RCC 7860 (cell line): ENCODE results near the gene PLXNB3.
"Not testable (repeated sequence)": the region's sequence is repeated elsewhere in the genome, so short reads cannot be mapped to it uniquely, and the experiment has no call there.

ENCODE experiments used
- DNase-seq: peaks from one replicate; pipeline ENCODE4 v3.0.0-alpha.2; 2015; ENCODE audit warnings: low spot score
- FAIRE-seq: peaks from 2 replicates; lab custom pipeline; 2012; peaks lifted over from hg19 to GRCh38; lab: Jason Lieb, UNC

The PLXNB3 gene

DNA sequence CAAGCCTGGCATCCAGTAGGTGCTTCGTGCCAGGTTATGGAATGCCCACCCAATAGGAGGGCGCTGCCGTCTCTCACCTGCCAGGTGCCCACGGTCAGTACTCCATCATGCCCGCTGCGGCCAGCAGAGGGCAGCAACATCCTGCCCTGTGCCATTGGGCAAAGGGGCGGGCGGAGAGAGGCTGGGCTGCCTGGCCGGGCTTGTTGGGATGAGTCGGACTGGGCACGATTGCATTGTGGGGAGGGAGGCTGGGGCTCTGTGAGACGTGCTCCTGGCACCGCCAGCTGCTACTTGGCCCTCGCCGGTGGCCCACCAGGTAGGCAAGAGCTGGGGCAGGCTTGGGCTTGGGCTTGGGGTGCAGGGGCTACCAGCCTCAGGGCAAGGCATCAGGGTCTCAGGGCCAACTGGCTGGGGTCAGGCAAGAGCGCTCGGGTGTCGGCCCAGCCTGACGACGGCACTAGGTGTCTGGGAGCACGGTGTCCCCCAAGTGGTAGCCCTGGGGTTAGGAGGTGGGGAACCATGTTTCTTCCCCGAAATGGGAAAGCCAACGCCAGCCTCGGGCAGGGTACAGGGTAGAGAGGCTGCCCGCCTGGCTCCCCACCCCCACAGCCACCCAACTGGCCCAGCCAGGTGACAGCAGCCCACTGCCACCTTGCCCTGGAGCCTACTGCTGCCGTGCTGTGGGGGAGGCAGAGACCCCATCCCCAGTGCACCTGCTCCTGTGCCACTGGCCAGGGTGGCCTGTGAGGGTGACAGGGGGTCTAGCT lies at the start of gene PLXNB3:
Gene PLXNB3, plus strand, starts transcription at position 261 of the 767 bp plus-strand sequence. CDS start 1,287 bp downstream, outside the sequence.
- FAIRE-seq (peak; percentile 73), DNase-seq (peak; percentile 64)

DNA sequence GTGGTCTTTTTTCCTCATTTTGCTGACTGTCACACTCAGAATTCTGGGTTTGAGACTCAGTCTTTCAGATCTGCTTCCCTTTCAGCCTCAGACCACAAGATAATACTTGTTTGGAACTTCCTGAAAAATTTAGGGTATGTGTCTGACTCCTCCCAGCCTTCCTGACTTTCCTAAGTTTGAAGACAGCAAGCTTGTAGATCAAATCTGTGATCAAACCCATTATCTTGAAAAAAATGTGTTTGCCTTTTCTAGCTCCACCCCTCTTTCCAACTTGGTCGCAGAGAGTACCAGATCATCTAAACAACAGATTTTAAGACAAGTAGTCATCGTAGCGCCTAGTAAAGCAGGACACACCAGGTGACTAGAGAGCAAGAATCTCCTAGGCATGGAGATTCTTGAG lies 49.8 kb upstream of the PLXNB3 start:
- no peak for FAIRE-seq
- no peak for DNase-seq

DNA sequence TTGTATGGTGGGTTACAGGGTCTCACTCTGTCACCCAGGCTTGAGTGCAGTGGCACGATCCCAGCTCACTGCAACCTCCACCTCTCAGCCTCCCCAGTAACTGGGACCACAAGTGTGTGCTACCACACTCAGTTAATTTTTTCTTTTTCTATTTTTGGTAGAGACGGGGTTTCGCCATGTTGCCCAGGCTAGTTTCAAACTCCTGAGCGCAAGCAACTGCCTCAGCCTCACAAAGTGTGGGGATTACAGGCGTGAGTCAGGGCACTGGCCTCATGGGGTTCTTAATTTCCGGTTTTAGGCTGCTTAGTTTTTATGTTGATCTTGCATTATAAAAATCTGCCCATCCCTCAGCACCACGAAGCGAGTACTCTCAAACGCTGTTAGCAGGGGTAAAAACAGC lies 46.6 kb upstream of the PLXNB3 start:
- FAIRE-seq, result no peak
- DNase-seq, result no peak

DNA sequence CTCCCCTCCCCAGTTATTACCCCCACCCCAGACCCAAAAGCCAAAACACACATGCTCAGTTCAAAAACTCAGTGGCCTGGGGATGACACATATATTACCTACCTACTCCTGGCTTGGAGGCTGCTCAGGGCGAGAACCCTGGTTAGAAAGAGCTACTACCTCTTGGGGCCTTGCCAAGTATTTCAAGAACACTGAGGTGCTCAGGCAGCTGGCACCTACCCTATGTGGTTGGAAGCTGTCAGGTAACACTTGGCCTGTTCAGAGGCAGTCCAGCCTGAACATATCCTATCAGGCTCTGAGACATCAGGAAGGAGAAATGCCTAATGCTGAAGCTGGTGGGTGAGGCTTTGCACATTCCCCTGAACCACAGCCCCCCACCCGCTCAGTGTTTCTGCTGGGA lies 44.8 kb upstream of the PLXNB3 start:
- FAIRE-seq (no peak), DNase-seq (no peak)

DNA sequence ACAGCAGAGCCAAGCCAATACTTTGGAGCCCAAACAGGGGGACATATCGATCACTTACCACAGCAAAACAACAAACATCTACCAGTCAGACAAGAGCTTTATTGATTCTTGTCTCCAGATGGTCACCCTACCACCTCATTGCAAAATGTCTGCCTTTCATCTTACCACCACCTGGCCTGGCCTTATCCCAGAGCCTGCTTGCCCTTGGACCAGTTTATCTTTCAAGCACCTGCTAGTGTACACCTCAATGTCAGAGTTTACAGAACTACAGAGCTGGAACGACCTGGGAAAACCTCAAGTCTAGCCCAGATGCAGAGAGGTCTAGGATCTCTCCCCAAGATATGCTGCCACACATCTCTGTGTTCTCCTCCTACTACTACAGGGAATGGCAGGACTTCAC lies 44.3 kb upstream of the PLXNB3 start:
- FAIRE-seq (no peak), DNase-seq (no peak)

DNA sequence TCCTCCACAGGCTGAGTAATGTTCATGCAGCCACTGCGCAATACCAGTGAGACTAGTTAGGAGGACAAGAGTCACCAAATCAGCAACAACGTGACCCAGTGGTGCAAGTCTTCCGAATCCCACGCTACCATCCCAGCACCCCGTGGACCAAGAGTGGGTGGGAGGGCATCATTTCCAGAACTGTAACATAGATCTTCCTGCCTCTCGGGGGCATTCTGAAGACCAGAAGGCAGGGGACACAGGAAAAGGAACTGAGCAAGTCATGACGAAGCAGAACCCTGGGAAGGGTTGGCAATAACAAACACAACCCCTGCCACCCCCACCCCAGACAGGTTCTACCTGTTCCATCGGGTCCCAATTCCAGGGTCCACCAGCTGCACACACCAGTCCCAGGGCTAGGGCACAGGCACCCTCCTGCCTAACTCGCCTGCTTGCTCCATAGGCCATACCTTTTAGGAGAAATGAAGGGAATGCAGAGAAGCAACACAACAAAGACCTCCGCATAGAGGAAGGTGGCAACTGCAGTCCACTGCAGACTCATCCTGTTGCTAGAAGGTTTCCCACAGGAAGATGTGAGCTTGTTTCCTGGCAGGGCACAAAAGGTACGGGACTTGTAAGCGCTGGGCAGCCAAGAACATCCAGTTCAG lies 41.2 kb upstream of the PLXNB3 start:
- DNase-seq (no peak), FAIRE-seq (no peak)

DNA sequence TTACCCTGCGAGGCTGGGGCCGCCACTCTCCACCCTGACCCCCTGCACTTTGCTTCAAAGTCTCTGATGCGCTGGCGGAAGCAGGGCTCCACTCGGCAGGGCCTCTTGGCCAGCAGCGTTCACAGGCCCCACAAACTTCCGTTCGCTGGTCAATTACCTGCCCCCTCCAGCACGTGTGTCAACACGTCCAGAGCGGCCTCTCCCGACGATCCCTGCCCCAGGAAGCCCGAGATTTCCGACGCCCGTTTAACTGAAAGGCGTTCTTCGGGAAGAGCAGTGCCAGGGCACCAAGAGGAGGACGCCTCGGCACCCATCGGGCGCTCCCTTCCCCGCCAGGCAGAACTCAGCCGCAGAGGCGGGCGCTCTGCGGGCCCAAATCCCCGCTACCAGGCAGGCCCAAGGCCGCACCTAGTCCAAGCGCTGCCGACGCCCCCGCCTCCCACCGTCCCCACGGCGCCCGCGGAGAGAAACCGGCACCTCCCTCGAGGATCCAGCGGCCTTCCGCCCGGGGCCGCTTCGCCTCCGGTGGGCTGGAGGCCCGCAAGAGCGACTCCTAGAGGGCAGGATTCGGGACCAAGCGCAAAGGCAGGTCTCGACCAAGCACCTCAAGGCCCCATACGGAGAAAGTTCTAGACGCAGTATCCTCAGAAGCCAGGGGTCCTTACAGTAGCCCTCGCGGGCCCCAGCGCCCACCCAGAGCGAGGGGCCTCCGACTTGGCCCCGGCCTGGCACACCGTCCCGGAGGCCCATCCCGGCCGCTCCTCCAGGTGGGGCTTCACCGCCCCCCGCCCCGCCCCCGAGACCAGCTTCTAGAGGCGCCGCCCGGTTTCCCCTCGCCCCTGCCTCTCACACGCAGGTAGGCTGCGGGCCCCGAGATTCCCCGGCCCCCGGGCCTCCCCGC lies 40.4 kb upstream of the PLXNB3 start:
- peak; percentile 13 for DNase-seq
- FAIRE-seq, result no peak

DNA sequence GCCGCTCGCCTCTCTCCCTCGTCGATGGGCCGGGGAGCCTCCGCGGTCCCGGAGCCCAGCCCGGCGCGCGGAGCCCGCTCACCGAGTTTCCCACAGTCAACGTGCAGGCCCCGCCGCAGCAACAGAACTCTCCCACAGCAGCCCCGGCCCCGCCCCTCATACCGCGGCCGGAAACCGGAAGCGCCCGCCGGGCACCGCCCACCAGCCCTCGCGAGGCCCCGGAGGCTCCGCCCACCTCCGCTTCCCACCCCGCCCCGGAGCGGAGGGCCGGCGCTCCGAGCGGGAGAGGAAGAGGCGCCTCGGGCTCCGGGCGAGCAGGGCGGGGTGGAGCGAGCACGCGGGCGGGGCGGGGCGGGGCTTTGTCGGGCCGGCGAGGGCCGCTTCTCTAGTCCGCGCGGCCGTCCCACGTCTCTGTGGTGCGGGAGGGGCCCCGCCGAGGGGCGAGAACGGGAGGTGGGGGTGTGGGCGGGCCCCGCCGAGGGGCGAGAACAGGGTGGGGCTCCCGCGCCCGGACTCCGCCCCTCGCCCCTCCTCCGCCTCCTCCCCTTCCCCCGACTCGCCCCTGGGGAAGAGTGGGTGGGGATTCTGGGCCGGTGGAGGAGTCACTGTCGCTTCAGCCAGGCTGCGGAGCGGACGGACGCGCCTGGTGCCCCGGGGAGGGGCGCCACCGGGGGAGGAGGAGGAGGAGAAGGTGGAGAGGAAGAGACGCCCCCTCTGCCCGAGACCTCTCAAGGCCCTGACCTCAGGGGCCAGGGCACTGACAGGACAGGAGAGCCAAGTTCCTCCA lies 39.6 kb upstream of the PLXNB3 start, which contains the start of the genes ABCD1 and BCAP31:
Gene ABCD1, plus strand, starts transcription at position 605 of the 787 bp plus-strand sequence. CDS start 411 bp downstream, outside the sequence.
Gene BCAP31, minus strand, starts transcription at position 136 of the 787 bp plus-strand sequence. CDS start 1,143 bp downstream, outside the sequence.
- FAIRE-seq (peak; percentile 55), DNase-seq (peak; percentile 76)

DNA sequence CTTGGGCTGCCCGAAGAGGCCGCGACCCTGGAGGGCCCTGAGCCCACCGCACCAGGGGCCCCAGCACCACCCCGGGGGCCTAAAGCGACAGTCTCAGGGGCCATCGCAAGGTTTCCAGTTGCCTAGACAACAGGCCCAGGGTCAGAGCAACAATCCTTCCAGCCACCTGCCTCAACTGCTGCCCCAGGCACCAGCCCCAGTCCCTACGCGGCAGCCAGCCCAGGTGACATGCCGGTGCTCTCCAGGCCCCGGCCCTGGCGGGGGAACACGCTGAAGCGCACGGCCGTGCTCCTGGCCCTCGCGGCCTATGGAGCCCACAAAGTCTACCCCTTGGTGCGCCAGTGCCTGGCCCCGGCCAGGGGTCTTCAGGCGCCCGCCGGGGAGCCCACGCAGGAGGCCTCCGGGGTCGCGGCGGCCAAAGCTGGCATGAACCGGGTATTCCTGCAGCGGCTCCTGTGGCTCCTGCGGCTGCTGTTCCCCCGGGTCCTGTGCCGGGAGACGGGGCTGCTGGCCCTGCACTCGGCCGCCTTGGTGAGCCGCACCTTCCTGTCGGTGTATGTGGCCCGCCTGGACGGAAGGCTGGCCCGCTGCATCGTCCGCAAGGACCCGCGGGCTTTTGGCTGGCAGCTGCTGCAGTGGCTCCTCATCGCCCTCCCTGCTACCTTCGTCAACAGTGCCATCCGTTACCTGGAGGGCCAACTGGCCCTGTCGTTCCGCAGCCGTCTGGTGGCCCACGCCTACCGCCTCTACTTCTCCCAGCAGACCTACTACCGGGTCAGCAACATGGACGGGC lies 38.8 kb upstream of the PLXNB3 start:
- FAIRE-seq, result no peak
- no peak for DNase-seq

DNA sequence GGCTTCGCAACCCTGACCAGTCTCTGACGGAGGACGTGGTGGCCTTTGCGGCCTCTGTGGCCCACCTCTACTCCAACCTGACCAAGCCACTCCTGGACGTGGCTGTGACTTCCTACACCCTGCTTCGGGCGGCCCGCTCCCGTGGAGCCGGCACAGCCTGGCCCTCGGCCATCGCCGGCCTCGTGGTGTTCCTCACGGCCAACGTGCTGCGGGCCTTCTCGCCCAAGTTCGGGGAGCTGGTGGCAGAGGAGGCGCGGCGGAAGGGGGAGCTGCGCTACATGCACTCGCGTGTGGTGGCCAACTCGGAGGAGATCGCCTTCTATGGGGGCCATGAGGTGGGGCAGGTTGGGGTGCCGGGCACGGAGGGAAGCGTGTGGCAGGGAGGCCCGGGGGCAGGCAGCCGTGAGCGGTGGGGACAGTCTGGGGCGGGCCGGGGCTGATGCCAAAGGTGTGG lies 38.2 kb upstream of the PLXNB3 start:
- DNase-seq, result no peak
- FAIRE-seq, result no peak

DNA sequence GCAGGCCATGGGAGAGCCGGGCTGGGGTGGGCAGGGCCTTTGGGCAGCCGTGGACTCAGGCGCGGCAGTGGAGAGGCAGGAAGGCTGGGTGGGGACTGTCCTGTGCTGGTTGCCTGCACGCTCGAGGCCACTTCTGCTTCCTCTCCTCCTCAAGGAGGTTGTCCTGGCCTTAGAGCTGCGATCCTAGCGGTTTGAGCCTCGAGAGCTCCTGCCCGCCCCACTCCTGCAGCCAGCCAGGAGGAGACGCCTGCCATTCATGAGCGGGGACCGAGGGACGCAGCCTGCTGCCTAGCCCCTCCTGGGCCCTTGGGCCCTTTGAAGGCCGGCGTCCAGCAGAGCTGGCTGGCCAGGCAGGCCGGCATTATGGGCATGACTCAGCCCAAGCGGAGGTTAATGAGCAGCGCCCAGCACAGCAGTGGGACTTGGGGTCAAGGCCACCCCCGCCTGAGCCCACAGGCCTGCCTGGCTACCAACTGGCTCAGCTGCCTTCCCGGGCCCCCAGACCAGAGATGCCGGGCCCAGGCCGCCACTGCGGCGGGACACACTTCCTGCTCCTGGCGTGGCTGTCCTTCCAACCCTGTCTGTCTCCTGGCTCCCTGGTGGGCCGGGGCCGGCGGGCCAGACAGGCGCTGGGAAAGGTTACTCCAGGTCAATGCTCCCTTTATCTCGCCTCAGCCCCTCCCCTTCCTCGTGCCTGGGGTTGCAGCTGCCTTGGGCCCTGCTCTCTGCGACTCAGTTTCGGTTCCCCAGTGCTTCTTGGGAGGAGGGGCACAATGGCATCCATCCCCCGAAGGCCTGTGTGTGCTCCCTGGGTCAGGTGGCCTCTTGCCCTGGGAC lies 37.5 kb upstream of the PLXNB3 start:
- FAIRE-seq (peak; percentile 74), DNase-seq (peak; percentile 65)

DNA sequence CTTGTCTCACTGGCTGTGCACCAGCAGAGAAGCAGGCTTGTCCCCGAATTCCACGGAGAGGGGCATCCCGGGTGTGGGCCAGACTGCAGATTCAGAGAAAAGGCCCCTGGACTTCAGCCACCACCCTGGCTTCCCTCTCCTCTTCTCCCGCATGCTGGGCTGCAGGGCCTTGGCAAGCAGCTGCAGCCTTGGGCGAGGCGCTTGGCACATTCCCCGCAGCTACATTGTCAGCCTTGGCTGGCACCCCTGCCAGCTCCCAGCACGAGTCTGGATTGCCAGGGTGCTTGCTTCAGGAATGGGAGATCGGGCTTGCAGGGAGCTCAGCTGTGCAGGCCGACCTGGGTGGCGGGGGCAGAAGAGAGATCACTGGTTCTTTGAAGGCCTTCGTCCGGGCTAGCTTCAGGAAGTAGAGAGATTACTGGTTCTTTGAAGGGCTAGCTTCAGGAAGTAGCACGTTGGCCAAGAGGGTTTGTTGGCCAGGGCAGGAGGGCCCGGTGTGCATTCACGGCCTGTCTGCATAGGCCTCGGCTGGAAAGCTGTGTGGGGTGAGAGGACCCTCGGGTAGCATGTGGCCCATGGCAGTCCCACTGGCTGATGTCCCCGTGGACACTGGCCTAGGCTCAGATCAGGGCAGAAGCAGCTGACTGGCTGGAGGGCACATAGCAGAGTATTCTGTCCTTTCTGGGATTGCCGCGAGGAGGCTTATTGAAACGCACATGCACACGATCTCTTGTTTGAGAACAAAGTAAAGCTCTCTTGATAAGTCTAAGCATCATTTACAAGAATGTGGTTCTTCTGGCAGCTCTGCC lies 36.7 kb upstream of the PLXNB3 start:
- DNase-seq, result no peak
- no peak for FAIRE-seq

DNA sequence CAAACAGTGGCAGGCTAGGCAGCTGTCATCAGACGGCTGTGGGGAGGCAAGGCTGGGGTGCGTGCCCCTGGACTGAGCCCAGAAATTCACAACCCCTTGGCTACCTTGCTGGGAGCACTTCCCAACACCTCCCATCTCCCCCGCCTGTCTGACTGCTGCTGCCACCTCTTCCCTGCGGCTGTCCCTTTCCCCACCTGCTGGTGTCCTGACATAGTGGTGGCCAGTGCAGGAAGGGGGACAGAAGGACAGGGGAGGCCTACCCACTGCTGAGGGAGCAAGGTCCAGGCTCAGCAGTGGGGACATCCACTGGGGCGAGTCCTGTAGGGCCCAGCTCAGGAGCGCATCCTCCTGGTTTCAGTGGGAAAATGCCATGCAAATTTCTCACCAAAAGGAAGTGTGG lies 36.0 kb upstream of the PLXNB3 start:
- DNase-seq, result no peak
- FAIRE-seq, result no peak

DNA sequence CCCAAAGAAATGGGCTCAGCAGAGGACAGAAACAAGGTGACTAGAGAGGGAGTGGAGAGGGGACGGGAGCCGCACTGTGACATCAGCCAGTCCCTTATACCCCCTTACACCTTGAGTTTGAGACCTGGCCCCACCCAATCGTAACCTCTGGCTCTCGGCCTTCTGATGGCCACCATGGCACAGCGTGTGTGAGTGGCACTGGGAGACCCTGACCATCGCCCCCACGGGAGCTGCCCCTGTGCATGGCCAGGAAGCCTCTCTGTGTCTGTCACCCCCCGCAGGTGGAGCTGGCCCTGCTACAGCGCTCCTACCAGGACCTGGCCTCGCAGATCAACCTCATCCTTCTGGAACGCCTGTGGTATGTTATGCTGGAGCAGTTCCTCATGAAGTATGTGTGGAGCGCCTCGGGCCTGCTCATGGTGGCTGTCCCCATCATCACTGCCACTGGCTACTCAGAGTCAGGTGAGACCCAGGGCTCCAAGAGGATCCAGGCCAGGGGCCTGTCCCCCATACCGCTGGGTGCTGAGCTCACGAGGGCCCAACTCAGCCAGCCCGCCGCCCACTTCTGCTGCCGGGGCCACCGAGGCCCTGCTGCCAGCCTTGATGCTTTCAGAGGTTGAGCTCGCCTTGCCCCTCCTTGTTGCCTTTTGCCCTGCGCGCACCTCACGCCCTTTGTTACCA lies 35.0 kb upstream of the PLXNB3 start:
- FAIRE-seq (no peak), DNase-seq (no peak)

DNA sequence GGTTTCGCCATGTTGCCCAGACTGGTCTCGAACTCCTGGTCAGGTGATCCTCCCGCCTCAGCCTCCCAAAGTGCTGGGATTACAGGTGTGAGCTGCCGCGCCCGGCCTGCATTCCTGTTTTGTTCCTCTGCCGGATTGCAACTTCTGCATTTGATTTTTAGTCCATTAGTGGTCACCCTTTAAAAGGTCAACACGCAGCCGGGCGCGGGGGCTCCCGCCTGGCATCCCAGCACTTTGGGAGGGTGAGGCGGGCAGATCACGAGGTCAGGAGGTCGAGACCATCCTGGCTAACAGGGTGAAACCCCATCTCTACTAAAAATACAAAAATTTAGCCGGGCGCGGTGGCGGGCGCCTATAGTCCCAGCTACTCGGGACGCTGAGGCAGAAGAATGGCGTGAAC lies 33.9 kb upstream of the PLXNB3 start:
- not testable (repeated sequence) for FAIRE-seq, DNase-seq

DNA sequence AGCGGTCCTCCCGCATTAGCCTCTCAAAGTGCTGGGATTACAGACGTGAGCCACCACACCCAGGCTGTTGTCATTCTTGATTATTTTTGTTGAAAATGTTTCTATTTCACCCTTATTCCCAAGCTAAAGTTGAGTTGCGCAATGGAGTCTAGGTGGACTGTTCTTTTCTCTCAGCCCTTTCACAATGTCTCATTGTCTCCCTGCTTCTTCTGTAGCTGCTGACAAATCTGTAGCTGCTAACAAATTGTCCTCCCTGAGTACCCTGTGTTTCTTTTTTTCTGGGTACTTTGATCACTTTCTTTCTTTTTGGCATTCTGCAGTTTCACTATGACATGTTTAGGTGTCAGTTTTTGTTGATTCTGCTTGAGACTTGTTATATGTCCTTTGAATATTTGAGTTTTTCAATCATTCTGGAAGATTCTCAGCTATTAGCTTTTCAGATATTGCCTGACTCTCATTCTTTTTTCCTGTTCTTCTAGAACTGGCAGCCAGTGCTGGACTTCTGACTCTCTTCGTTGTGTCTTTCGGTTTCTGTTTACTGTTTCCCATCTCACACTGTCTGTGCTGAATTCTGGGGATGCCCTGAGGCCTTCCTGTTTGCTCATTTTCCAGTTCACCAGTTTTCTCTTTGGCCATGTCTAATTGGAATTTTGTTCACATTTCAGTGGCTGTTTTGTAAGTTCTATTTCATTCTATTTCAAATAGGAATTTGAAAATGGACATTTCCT lies 32.8 kb upstream of the PLXNB3 start:
- DNase-seq (no peak), FAIRE-seq (no peak)

DNA sequence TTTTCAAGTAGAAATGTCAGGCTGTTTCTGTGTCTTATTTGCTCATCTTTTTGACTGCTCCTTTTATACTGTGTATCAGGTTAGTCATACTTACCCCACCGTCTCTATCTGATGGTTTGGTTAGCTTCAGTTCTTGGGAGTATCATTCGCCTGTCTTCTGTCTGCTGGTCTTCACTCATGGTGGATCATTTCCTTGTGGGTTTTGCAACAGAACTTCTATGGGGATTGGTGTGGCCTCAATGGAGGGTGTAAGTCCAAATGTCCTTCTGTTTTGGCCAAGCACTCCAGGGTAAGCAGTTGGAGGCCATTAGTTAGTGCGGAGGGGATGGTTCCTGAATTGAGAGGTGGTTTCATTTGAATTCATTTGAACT lies 32.2 kb upstream of the PLXNB3 start:
- no peak for FAIRE-seq
- no peak for DNase-seq
